ENCODE measurements around the gene PMS2. TPM values are rescaled to one million over a fixed set of nuclear protein-coding genes. Genes with fewer than 3 reads are reported as not detected.
"Not testable (repeated sequence)": the region's sequence is repeated elsewhere in the genome, so short reads cannot be mapped to it uniquely, and the experiment has no call there.

PMS2 gene
- total RNA-seq, 1 experiment from 2014 or later, result 17.1 TPM

GRCh38 chr7:5979680-5980314 lies 29.1 kb downstream of the PMS2 start:
- not testable (repeated sequence) for H3K4me2 ChIP-seq (ENCODE audit: insufficient read depth, insufficient read length, low read length); H3K56ac ChIP-seq (ENCODE audit: insufficient read length, low read depth, low read length); H4K8ac ChIP-seq (replicated peaks; ENCODE audit: insufficient read length, low read depth, low read length); H3K27ac Mint-ChIP-seq; H3K27me3 Mint-ChIP-seq (ENCODE audit: low read depth); H2BK15ac ChIP-seq (ENCODE audit: low read depth, low read length); H3K23me2 ChIP-seq (ENCODE audit: insufficient read length, low read depth, low read length, poor library complexity, severe bottlenecking); H3K4me3 Mint-ChIP-seq; H3K27me3 ChIP-seq (ENCODE audit: insufficient read depth, low read length); H2BK12ac ChIP-seq (ENCODE audit: insufficient read length, low read depth, low read length); H2AFZ ChIP-seq (ENCODE audit: low read length); H3K18ac ChIP-seq (ENCODE audit: insufficient read length, low read depth, low read length); H3K23ac ChIP-seq (ENCODE audit: insufficient read length, low read depth, low read length); H3K9me3 Mint-ChIP-seq; H4K20me1 ChIP-seq (ENCODE audit: control insufficient read depth, insufficient read depth, insufficient read length); H4K5ac ChIP-seq (ENCODE audit: insufficient read length, low read depth, low read length); H3K27ac ChIP-seq (ENCODE audit: insufficient read length, low read depth, low read length); H3K4ac ChIP-seq (ENCODE audit: low read depth, low read length); DNase-seq; H2BK120ac ChIP-seq (ENCODE audit: low read depth, low read length, poor library complexity, severe bottlenecking); H3K4me1 ChIP-seq (ENCODE audit: insufficient read depth, low read length); H3T11ph ChIP-seq (ENCODE audit: low read length); H2BK5ac ChIP-seq (ENCODE audit: insufficient read length, low read length); H2AK5ac ChIP-seq (ENCODE audit: insufficient read length, low read length); H3K14ac ChIP-seq (ENCODE audit: insufficient read depth, low read length); H3K9ac ChIP-seq (ENCODE audit: extremely low read depth, insufficient read length, low read length); H3K9me3 ChIP-seq (ENCODE audit: control insufficient read depth, low read depth, low read length); H3K79me2 ChIP-seq (ENCODE audit: insufficient read depth, low read length); H3K4me1 Mint-ChIP-seq; H4K91ac ChIP-seq (ENCODE audit: insufficient read length, low read depth, low read length); H2BK20ac ChIP-seq (ENCODE audit: low read depth, low read length, poor library complexity, severe bottlenecking); H3K79me1 ChIP-seq (ENCODE audit: insufficient read depth, low read depth, low read length, poor library complexity, severe bottlenecking)
- WGBS (ENCODE audit: extremely low coverage, insufficient read length, low lambda C conversion rate), result no CpG with 5 or more reads among the region's 12 CpGs
- peaks cover 9 to 28% (median 19%) of the 10 kb centered on the region in 3 experiments; a peak in 6 of 7 replicates for H3K36me3 Mint-ChIP-seq (ENCODE audit: insufficient read depth in 1 of 3, low read depth in 3 of 3)

GRCh38 chr7:5973580-5973979 lies 35.3 kb downstream of the PMS2 start:
- H3K4ac ChIP-seq (ENCODE audit: low read depth, low read length); H3K9ac ChIP-seq (ENCODE audit: extremely low read depth, insufficient read length, low read length); H3K18ac ChIP-seq (ENCODE audit: insufficient read length, low read depth, low read length); H3K23me2 ChIP-seq (ENCODE audit: insufficient read length, low read depth, low read length, poor library complexity, severe bottlenecking); H2AFZ ChIP-seq (ENCODE audit: low read length); H2BK15ac ChIP-seq (ENCODE audit: low read depth, low read length); H3T11ph ChIP-seq (ENCODE audit: low read length); H2BK5ac ChIP-seq (ENCODE audit: insufficient read length, low read length); H3K27ac Mint-ChIP-seq; H3K4me1 ChIP-seq (ENCODE audit: insufficient read depth, low read length); H3K23ac ChIP-seq (ENCODE audit: insufficient read length, low read depth, low read length); H2BK12ac ChIP-seq (ENCODE audit: insufficient read length, low read depth, low read length); H4K5ac ChIP-seq (ENCODE audit: insufficient read length, low read depth, low read length); H3K79me2 ChIP-seq (ENCODE audit: insufficient read depth, low read length); H3K27me3 ChIP-seq (ENCODE audit: insufficient read depth, low read length); H3K56ac ChIP-seq (ENCODE audit: insufficient read length, low read depth, low read length); DNase-seq; H4K8ac ChIP-seq (replicated peaks; ENCODE audit: insufficient read length, low read depth, low read length); H2AK5ac ChIP-seq (ENCODE audit: insufficient read length, low read length); H3K4me2 ChIP-seq (ENCODE audit: insufficient read depth, insufficient read length, low read length); H3K27me3 Mint-ChIP-seq (ENCODE audit: low read depth); H3K79me1 ChIP-seq (ENCODE audit: insufficient read depth, low read depth, low read length, poor library complexity, severe bottlenecking); H3K9me3 ChIP-seq (ENCODE audit: control insufficient read depth, low read depth, low read length); H2BK20ac ChIP-seq (ENCODE audit: low read depth, low read length, poor library complexity, severe bottlenecking); H3K27ac ChIP-seq (ENCODE audit: insufficient read length, low read depth, low read length); H4K20me1 ChIP-seq (ENCODE audit: control insufficient read depth, insufficient read depth, insufficient read length); H2BK120ac ChIP-seq (ENCODE audit: low read depth, low read length, poor library complexity, severe bottlenecking); H3K4me1 Mint-ChIP-seq; H3K4me3 Mint-ChIP-seq; H3K36me3 Mint-ChIP-seq (ENCODE audit: insufficient read depth in 1 of 3, low read depth in 3 of 3); H4K91ac ChIP-seq (ENCODE audit: insufficient read length, low read depth, low read length); H3K14ac ChIP-seq (ENCODE audit: insufficient read depth, low read length); H3K9me3 Mint-ChIP-seq: not testable (repeated sequence)
- no CpG with 5 or more reads among the region's 8 CpGs for WGBS (ENCODE audit: extremely low coverage, insufficient read length, low lambda C conversion rate)
